Body of pancreas (tissue), 4 donors: ENCODE data around the gene ZCCHC2.

ENCODE experiments used
- POLR2A ChIP-seq, 3 donors: fragments of 450-650 bp; IDR thresholded peaks; one replicate each; pipeline ENCODE4 v1.6.1; 2016; ENCODE audit warnings: antibody characterized with exemption in 3 of 3, mild to moderate bottlenecking in 2 of 3
- TF ChIP-seq, protein P1 (sequence below), 7 experiments: fragments of 450-650 bp in 4 of 7; fragments of 200-600 bp in 3 of 7; sonication (generic) in 3 of 7; IDR thresholded peaks; one replicate each; pipeline ENCODE4 v1.5.1; 2016 to 2019; ENCODE audit warnings: antibody characterized with exemption in 7 of 7

- TF ChIP-seq, protein P1, sequence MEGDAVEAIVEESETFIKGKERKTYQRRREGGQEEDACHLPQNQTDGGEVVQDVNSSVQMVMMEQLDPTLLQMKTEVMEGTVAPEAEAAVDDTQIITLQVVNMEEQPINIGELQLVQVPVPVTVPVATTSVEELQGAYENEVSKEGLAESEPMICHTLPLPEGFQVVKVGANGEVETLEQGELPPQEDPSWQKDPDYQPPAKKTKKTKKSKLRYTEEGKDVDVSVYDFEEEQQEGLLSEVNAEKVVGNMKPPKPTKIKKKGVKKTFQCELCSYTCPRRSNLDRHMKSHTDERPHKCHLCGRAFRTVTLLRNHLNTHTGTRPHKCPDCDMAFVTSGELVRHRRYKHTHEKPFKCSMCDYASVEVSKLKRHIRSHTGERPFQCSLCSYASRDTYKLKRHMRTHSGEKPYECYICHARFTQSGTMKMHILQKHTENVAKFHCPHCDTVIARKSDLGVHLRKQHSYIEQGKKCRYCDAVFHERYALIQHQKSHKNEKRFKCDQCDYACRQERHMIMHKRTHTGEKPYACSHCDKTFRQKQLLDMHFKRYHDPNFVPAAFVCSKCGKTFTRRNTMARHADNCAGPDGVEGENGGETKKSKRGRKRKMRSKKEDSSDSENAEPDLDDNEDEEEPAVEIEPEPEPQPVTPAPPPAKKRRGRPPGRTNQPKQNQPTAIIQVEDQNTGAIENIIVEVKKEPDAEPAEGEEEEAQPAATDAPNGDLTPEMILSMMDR (IDR thresholded peaks at IDR 0.05) = no peak
- no peak for TF ChIP-seq POLR2A (IDR thresholded peaks at IDR 0.05)
These were observed 85.0 kb downstream of the ZCCHC2 start for GRCh38 chr18:62607708-62608428.
